Neuron (in vitro differentiated cells): ENCODE data around the gene ARID5B.

Experiments used
- H2AFZ ChIP-seq: one replicate; pipeline ENCODE4 v1.6.1; 2013; ENCODE audit warnings: low read depth, mild to moderate bottlenecking, inconsistent platforms, low read length, moderate library complexity
- H3K27me3 ChIP-seq: one replicate; pipeline ENCODE4 v1.6.1; 2013; ENCODE audit warnings: low read length; ENCODE audit not compliant: insufficient read depth
- H3K36me3 ChIP-seq: one replicate; pipeline ENCODE4 v1.6.1; 2013; ENCODE audit warnings: low read length; ENCODE audit not compliant: insufficient read depth
- H3K4me1 ChIP-seq: one replicate; pipeline ENCODE4 v1.6.1; 2013; ENCODE audit warnings: low read length; ENCODE audit not compliant: insufficient read depth
- H3K4me3 ChIP-seq: 2 replicates; pipeline ENCODE4 v1.5.1; 2013; ENCODE audit warnings: mild to moderate bottlenecking, low read length, moderate library complexity
- H3K9me3 ChIP-seq: one replicate; pipeline ENCODE4 v1.6.1; 2013; ENCODE audit warnings: low read length

The ARID5B gene

DNA sequence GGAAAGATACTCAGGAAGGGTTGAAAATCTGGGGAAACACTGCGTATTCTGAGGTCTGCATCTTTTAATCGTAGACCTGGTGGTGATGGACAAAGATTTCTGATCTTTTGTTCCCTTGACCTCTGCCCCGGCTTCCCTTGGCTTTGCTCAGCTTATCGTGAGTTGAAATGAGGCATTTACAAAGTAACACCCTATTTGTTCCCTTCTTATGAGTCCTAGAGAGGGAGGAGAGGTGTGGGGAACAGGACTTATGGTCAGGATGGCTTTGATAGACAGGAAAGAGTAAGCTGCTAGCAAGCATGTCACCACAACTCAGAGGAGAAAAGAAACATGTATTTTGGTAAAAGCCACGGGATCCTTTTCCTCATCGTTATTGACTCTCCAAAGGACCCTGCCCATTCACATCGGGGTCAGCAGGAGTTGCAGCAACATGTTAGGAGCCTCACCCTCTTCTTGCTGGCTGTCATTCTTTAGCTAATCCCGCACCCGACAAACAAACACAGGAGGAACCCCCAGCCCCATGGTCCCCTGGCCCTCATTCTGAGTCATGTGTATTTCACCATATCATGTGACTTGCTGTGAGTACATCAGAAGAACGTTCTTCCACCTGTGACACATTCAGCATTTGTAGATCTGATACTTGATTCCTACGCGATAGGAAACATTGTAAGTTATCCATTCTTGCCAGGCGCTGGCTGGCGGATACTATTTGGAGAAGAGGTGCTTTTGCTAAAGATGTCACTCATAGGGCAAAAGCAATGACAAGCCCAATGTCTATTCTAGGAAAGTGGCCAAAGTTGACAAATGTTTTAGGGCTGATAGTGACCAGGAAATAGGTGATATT, 197.0 kb downstream of the ARID5B start:
- Histone ChIP-seq H3K9me3 (no peaks in the 10 kb centered on the region), H3K27me3 (no peaks in the 10 kb centered on the region), H3K36me3 (no peaks in the 10 kb centered on the region), H3K4me1 (peaks cover 11% of the 10 kb centered on the region), H3K4me3 (no peak overlapping the region), H2AFZ (no peak overlapping the region)

DNA sequence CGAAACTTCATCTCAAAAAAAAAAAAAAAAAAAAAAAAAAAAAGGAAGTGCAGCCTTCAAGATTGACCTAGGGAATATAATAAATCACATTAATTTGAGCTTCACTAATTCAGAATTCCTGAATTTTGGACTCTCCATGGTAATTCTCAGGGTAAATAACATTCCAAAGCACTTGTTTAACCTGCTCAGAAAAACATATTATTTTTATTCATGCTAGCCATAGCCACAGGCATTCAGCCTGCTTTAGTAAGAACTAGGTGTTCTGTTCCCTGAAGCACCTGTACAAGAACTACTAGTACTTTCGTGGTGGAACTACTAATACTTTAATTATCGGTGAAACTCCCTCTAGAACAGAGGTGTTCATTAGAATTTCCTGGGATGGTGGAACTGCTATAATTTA, 197.8 kb downstream of the ARID5B start:
- Histone ChIP-seq H3K4me3 (no peak overlapping the region), H2AFZ (no peak overlapping the region), H3K9me3 (no peaks in the 10 kb centered on the region), H3K36me3 (no peaks in the 10 kb centered on the region), H3K27me3 (no peaks in the 10 kb centered on the region), H3K4me1 (peaks cover 11% of the 10 kb centered on the region)

DNA sequence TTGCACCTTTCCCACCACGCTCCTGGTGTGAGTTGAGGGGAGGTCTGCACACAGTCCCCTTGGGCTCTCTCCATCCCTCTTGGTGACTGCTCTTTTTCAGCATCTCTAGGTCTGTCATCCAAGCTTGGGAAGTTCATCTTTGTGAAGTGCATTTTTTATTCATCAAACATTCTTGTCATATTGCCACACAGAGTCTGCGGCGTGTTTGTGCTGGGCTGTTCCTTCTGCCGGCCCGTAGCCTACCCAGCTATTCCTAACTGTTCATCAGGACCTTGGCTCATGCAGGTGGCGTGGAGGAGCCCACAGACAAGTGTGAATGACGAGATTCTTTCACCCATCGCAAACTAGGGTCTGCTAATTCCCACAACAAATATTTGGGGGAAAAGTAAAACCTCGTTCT, 202.4 kb downstream of the ARID5B start:
- Histone ChIP-seq H3K4me3 (no peak overlapping the region), H3K9me3 (no peaks in the 10 kb centered on the region), H3K4me1 (no peaks in the 10 kb centered on the region), H3K27me3 (no peaks in the 10 kb centered on the region), H3K36me3 (no peaks in the 10 kb centered on the region), H2AFZ (no peak overlapping the region)

DNA sequence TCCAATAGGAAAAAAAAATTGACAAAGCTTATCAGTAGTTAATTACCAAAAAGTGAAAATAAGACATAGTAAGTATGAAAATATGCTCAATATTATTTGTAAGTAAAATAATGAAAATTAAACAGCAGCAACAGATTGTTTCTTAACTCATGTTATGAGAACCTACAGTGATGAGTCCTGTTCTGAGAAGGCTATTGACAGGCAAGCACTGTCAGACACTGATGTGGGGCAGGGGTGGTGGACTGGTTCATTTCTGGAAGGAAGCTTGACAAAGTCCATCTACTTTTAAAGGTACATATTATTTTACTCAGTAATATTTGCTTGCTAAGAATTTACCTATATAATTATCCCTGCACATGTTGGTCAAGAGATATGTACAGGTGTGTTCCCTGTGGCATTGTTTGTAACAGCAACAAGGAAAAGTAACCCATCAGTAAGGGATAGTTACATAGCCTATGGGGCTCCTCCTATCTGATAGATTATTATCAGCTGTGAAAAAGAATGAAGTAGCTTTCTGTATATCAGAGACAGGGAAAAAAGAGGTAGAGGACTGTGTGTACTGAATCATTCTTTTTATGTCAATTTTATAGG, 205.5 kb downstream of the ARID5B start:
- Histone ChIP-seq H3K9me3 (no peaks in the 10 kb centered on the region), H3K4me3 (no peak overlapping the region), H3K27me3 (no peaks in the 10 kb centered on the region), H2AFZ (no peak overlapping the region), H3K4me1 (no peaks in the 10 kb centered on the region), H3K36me3 (no peaks in the 10 kb centered on the region)

DNA sequence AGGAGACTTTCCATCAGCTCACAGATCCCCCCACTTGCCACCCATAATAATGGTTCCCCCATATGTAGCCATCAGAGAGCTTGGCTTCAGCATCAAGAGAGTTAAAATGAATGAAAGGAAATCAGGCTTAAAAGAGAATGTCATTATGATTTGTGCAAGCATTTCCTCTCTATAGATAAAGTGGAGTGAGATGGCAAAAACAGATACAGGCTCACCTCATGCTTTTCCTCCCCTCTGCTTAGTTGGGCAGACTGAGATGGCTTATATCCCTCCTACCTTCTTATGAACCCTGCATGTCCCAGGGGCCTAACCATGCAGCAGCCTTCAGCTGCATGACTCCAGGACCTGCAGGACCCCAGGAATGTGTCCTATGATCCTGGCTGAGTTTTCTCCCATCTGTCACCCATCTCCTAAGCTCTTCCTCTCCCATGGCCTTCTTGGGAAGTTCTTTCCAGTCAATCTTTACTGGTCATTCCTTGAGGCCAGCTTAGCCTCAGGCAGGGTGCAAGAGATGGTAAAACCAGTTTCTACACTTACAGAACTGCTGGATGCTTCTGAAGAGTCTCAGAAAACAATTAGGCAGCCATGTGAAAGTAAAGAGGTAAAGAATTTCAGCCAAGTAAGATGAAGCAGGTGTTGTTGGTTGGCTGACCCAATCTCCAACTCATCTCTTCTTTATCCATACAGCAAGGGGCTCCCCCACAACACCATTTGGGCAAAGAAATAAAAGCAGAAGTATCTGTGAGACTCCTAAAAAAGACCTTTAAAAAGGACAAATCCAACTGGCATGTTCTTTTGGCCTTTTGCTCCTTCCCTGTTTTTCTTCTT, 207.5 kb downstream of the ARID5B start:
- no peaks in the 10 kb centered on the region for H3K4me1 ChIP-seq
- no peaks in the 10 kb centered on the region for H3K9me3 ChIP-seq
- H2AFZ ChIP-seq, result no peak overlapping the region
- no peak overlapping the region for H3K4me3 ChIP-seq
- no peaks in the 10 kb centered on the region for H3K36me3 ChIP-seq
- no peaks in the 10 kb centered on the region for H3K27me3 ChIP-seq

DNA sequence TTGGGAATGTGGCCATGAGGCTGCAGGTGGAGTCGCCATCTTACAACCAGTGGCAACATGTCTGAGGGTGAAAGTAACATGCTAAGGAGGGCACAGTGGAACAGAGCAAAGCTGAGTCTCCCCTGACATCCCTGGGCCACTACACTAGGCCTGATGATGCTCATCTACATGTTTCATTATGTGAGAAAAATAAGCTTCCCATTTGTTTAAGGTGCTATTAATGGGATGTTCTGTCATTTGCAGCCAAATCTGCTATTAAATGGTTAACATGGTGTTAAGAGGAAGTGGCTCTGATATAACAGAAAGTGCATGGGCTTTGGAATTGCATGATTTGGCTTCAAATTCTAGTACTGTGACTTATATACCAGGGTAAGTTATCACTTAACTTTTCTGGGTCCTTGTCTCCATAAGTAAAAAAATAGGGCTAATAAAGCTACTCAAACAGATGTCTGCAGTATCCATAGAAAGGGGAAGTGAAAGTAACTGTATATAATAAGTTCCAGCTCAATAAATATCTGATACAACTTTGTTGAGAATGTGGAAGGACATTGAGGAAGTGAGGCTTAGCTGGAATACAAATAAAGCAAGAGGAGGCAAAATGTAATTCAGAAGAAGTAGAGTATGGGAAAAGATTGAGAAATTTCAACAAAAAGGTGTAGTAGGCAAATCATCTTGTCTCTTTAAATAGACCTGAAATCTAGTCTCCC, 208.2 kb downstream of the ARID5B start:
- Histone ChIP-seq H3K4me3 (no peak overlapping the region), H3K36me3 (no peaks in the 10 kb centered on the region), H2AFZ (no peak overlapping the region), H3K4me1 (no peaks in the 10 kb centered on the region), H3K9me3 (no peaks in the 10 kb centered on the region), H3K27me3 (no peaks in the 10 kb centered on the region)

DNA sequence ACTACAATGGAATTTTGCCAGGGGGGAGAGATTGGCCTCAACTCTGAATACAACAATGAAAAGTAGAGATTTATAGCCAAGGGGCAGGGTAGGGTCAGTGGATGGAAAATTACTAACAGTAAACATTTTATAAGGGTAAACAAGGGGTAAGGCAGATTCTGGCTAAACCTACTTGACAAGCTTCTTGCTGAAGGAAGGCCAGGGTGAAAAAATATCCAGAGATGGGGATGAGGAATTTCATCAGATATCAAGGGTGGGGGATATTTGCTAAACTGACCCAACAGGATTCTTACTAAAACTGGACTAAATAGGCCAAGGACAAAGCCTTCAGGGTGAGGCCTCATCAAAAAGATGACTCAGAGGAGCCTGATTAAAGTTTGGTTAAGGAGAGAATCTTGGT, 210.8 kb downstream of the ARID5B start:
- no peak overlapping the region for H3K4me3 ChIP-seq
- no peaks in the 10 kb centered on the region for H3K4me1 ChIP-seq
- H3K36me3 ChIP-seq, result no peaks in the 10 kb centered on the region
- no peaks in the 10 kb centered on the region for H3K27me3 ChIP-seq
- H3K9me3 ChIP-seq, result no peaks in the 10 kb centered on the region
- H2AFZ ChIP-seq, result no peak overlapping the region

DNA sequence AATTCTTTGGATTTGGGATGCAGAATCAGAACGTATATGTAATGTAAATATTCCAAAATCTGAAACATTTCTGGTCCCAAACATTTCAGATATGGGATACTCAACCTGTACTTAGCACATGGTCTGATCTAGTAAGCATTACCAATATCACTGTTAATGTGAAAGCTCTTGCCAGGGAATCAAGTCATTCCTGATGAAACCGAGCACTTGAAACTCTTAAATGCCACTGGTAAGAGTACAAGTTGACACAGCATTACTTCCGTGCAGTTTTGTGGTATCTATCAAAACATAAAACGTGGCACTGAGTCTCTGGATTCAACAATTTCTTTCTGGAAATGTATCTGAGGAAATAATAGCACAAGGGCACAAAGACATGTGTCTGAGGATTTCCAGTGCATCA, 211.5 kb downstream of the ARID5B start:
- Histone ChIP-seq H3K4me1 (no peaks in the 10 kb centered on the region), H3K4me3 (no peak overlapping the region), H2AFZ (no peak overlapping the region), H3K36me3 (no peaks in the 10 kb centered on the region), H3K9me3 (no peaks in the 10 kb centered on the region), H3K27me3 (no peaks in the 10 kb centered on the region)

DNA sequence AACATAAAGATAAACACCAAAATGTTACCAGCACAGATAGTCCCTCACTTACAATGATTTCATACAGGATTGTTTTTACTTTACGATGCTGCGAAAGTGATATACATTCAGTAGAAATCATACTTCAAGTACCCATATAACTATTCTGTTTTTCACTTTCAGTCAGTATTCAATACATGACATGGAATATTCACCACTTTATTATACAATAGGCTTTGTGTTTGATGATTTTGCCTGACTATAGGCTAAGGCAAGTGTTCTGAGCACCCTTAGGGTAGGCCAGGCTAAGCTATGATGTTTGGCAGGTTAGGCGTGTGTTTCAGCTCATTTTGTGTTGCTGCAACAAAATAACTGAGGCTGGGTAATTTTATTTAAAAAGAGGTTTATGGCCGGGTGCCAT, 212.2 kb downstream of the ARID5B start:
- H3K4me3 ChIP-seq, result no peak overlapping the region
- no peaks in the 10 kb centered on the region for H3K27me3 ChIP-seq
- no peaks in the 10 kb centered on the region for H3K36me3 ChIP-seq
- H3K4me1 ChIP-seq, result no peaks in the 10 kb centered on the region
- H2AFZ ChIP-seq, result no peak overlapping the region
- H3K9me3 ChIP-seq, result no peaks in the 10 kb centered on the region

DNA sequence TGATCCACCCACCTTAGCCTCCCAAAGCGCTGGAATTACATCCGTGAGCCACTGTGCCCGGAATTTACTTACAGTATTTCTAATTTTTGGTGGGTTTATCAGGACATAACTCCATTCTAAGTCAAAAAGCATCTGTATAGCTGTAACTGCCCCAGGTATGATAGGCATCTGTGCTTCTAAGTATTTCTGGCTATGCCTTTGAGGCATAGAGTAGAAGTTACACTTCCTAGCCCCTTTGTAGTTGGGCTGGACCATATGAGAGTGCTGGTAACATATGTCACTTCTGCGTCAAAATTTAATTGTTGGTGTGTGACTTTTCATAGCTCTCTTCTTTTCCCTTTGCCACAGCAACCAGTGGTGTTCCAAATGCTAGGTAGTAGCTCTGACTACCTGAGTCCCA, 213.8 kb downstream of the ARID5B start:
- Histone ChIP-seq H3K4me1 (no peaks in the 10 kb centered on the region), H3K4me3 (no peak overlapping the region), H2AFZ (no peak overlapping the region), H3K36me3 (no peaks in the 10 kb centered on the region), H3K9me3 (no peaks in the 10 kb centered on the region), H3K27me3 (no peaks in the 10 kb centered on the region)

DNA sequence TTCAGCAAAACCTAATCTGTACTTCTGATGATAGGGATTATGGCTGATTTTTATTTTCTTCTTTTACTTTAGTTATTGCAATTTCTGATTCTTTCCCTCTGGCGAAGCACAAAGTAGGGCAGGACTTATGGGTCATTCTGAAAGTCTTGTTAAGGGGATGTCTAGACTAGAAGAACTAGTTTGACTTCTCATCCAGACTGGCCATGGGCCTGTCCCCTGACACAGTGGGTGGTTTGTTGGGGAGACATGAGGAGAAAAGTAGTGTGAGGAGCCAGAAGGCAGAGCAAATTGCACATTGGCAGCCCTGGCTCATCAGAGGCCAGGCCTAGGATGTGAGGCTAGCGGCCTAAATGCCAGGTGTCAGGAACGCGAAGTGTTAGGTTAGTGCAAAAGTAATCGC, 214.3 kb downstream of the ARID5B start:
- Histone ChIP-seq H3K9me3 (no peaks in the 10 kb centered on the region), H3K27me3 (no peaks in the 10 kb centered on the region), H3K4me3 (no peak overlapping the region), H3K4me1 (no peaks in the 10 kb centered on the region), H2AFZ (no peak overlapping the region), H3K36me3 (no peaks in the 10 kb centered on the region)

DNA sequence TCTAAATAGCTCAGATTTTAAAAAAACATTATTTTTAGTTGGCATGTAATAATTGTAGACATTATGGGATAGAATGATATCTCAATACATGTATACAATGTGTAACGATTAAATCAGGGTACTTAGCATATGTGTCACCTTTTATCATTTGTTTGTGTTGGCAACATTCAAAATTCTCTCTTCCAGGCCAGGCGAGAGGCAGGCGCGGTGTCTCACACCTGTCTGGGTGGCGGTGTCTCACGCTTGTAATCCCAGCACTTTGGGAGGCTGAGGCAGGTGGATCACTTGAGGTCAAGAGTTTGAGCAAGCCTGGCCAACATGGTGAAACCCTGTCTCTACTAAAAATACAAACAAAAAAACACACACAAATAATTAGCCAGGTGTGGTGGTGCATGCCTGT, 215.4 kb downstream of the ARID5B start:
- H3K36me3 ChIP-seq, result no peaks in the 10 kb centered on the region
- H3K9me3 ChIP-seq, result no peaks in the 10 kb centered on the region
- no peaks in the 10 kb centered on the region for H3K4me1 ChIP-seq
- H2AFZ ChIP-seq, result no peak overlapping the region
- no peak overlapping the region for H3K4me3 ChIP-seq
- no peaks in the 10 kb centered on the region for H3K27me3 ChIP-seq

DNA sequence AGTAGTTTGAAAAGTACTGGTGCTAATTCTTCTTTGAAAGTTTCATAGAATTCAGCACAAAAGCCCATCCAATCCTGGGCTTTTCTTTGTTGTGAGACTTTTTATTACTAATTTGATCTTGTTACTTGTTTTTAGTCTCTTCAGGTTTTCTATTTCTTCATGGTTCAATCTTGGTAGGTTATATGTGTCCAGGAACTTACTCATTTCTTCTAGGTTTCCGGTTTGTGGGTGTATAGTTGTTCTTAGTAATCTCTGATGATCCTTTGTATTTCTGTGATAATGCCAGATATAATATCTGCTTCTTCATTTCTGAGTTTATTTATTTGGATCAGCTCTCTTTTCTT, 219.7 kb downstream of the ARID5B start:
- no peaks in the 10 kb centered on the region for H3K4me1 ChIP-seq

More for the DNA sequence above, 219.7 kb downstream of the ARID5B start:
- no peaks in the 10 kb centered on the region for H3K36me3 ChIP-seq
- H3K27me3 ChIP-seq, result no peaks in the 10 kb centered on the region
- no peak overlapping the region for H3K4me3 ChIP-seq
- no peak overlapping the region for H2AFZ ChIP-seq
- no peaks in the 10 kb centered on the region for H3K9me3 ChIP-seq
